ENCODE measurements around the gene RPAP2.

DNA sequence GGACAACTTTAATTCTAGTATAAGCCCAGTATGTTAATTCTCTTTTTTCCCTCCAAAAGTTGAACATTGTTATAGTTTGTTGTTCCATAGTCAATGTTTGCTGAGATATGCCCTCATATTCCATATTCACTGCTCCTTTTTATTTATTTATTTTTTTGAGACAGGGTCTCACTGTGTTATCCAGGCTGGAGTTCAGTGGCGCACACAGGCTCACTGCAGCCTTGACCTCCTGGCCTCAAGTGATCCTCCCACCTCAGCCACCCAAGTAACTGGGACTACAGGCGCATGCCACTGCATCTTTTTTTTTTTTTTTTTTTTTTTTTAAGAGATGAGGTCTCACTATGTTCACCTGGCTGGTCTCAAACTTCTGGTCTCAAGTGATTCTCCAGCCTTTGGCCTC lies 149.1 kb downstream of the RPAP2 start:
- TF ChIP-seq CTCF (conservative IDR thresholded peaks at IDR 0.05; ENCODE audit: low read depth, low read length): no peak
- no peak for TF ChIP-seq EZH2 (IDR thresholded peaks at IDR 0.05; ENCODE audit: borderline replicate concordance, low read depth, low read length, poor library complexity, severe bottlenecking)

Data from A673 (cell line).